Neutrophil (primary cell): ENCODE results near the gene ERGIC2.

Experiments used
- H3K27ac ChIP-seq: fragments of 200-600 bp; sonication (generic); 2 replicates; pipeline ENCODE4 v1.5.1; 2016; ENCODE audit warnings: mild to moderate bottlenecking, moderate library complexity
- H3K27me3 ChIP-seq: fragments of 200-600 bp; sonication (generic); 2 replicates; pipeline ENCODE4 v1.6.0; 2016; ENCODE audit warnings: mild to moderate bottlenecking
- H3K36me3 ChIP-seq: fragments of 200-600 bp; sonication (generic); 2 replicates; pipeline ENCODE4 v1.5.1; 2017
- H3K4me1 ChIP-seq, 2 experiments: fragments of 200-600 bp in 1 of 2; sonication (generic) in 1 of 2; 1 replicate in 1 of 2; 2 replicates in 1 of 2; pipeline versions ENCODE4 v1.5.1 to v1.6.1; 2013 to 2016; ENCODE audit warnings: low read depth in 1 of 2, low read length in 1 of 2, mild to moderate bottlenecking in 1 of 2, moderate library complexity in 1 of 2; ENCODE audit not compliant: control insufficient read depth in 1 of 2, insufficient read depth in 1 of 2
- H3K4me3 ChIP-seq, 2 experiments: fragments of 200-600 bp in 1 of 2; sonication (generic) in 1 of 2; 1 replicate in 1 of 2; 2 replicates in 1 of 2; pipeline ENCODE4 v1.5.1; 2013 to 2016; ENCODE audit warnings: low read depth in 1 of 2, low read length in 1 of 2, mild to moderate bottlenecking in 1 of 2, moderate library complexity in 1 of 2
- H3K9me3 ChIP-seq: fragments of 200-600 bp; sonication (generic); 2 replicates; pipeline ENCODE4 v1.5.1; 2016
- TF ChIP-seq, protein P1 (sequence below): fragments of 200-600 bp; sonication (generic); IDR thresholded peaks from 2 replicates; pipeline ENCODE4 v1.5.1; 2016; ENCODE audit warnings: antibody characterized with exemption

The ERGIC2 gene

DNA sequence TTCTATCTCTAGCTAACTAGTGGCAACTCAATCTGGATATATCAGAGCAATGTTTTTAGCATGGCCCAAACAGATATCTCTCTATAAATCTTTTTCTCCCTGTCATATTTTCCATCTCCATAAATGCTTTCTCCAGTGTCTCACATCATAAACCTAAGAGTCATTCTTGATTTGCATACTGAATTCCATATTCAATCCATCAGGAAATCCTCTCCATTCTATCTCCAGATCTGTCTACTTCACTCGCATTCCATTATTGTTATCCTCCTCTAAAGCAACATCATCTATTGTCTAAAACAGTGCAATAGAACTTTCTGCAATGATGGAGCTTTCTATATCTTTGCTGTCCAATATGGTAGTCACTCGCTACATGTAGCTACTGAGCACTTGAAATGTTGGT, 45.5 kb upstream of the ERGIC2 start:
- H3K27ac ChIP-seq = peak overlapping the region; percentile 86
- TF ChIP-seq, protein P1, sequence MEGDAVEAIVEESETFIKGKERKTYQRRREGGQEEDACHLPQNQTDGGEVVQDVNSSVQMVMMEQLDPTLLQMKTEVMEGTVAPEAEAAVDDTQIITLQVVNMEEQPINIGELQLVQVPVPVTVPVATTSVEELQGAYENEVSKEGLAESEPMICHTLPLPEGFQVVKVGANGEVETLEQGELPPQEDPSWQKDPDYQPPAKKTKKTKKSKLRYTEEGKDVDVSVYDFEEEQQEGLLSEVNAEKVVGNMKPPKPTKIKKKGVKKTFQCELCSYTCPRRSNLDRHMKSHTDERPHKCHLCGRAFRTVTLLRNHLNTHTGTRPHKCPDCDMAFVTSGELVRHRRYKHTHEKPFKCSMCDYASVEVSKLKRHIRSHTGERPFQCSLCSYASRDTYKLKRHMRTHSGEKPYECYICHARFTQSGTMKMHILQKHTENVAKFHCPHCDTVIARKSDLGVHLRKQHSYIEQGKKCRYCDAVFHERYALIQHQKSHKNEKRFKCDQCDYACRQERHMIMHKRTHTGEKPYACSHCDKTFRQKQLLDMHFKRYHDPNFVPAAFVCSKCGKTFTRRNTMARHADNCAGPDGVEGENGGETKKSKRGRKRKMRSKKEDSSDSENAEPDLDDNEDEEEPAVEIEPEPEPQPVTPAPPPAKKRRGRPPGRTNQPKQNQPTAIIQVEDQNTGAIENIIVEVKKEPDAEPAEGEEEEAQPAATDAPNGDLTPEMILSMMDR = no peak

DNA sequence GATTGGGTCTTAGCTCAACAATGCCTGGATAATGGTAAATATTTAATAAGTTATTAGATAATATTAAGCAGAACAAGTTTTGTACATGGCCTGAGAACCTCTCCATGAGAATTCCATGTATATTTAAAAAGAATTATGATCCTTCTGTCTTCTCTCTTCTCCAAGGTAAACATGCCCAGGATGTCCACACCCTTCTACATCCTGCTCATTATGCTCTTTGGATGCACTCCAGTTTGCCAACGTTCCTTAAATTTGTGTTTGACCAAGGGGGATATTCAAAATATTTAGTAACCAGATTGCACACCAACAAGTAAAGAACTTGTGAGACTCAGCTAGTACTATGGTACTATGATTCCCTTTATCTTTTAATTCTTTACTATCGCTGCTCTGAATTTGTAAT, 44.8 kb upstream of the ERGIC2 start:
- Histone ChIP-seq H3K4me1 (peaks cover 29 to 34% of the 10 kb centered on the region in 2 experiments), H3K27me3 (peaks cover 9% of the 10 kb centered on the region), H3K9me3 (no peaks in the 10 kb centered on the region), H3K27ac (no peak overlapping the region), H3K36me3 (no peaks in the 10 kb centered on the region), H3K4me3 (no peak overlapping the region)
- TF ChIP-seq, protein P1 = no peak

More for the DNA sequence above, 45.5 kb upstream of the ERGIC2 start:
- H3K4me1 ChIP-seq = peaks cover 29 to 34% of the 10 kb centered on the region in 2 experiments
- no peak overlapping the region for H3K4me3 ChIP-seq
- no peaks in the 10 kb centered on the region for H3K9me3 ChIP-seq
- H3K27me3 ChIP-seq = peaks cover 1% of the 10 kb centered on the region
- H3K36me3 ChIP-seq = no peaks in the 10 kb centered on the region

DNA sequence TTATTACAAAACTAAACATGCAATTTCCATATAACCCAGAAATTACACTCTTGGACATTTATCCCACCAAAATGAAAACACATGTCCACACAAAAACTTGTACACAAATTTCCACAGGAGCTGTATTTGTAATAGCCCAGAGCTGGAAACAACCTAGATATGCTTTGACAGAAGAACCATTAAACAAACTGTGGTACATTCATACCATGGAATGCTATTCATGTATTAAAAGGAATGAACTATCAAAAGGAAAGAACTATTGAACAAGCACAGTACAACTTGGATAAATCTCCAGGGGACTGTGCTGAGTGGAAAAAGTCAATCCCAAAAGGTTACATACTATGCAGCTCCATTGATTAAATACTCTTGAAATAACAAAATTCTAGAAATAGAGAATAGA, 35.8 kb upstream of the ERGIC2 start:
- Histone ChIP-seq H3K4me1 (no peaks in the 10 kb centered on the region), H3K4me3 (no peak overlapping the region), H3K9me3 (no peaks in the 10 kb centered on the region), H3K27ac (no peak overlapping the region), H3K27me3 (peaks cover 64% of the 10 kb centered on the region), H3K36me3 (no peaks in the 10 kb centered on the region)
- TF ChIP-seq, protein P1 = no peak

DNA sequence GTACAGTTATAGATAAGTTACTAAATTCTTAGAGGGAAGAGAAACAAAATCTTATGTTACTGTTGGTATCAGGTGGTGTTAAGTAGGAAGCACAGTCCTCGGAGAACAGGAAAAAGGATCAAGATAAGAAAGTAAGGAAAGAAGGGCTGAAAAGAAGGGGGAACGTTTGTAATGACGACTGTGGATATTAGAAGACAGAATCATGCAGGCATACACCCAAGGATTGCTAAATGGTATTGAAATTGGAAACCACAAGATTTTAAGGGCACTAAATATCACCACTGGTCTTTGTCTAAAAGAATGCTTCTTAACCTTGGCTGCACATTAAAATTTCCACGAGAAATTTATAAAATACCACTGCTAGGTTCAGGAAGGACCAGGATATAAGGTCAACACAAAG, 34.1 kb upstream of the ERGIC2 start:
- no peak overlapping the region for H3K4me3 ChIP-seq
- H3K27me3 ChIP-seq = peaks cover 55% of the 10 kb centered on the region
- H3K27ac ChIP-seq = no peak overlapping the region
- no peaks in the 10 kb centered on the region for H3K36me3 ChIP-seq
- no peaks in the 10 kb centered on the region for H3K9me3 ChIP-seq
- TF ChIP-seq, protein P1 = no peak
- H3K4me1 ChIP-seq = no peaks in the 10 kb centered on the region

DNA sequence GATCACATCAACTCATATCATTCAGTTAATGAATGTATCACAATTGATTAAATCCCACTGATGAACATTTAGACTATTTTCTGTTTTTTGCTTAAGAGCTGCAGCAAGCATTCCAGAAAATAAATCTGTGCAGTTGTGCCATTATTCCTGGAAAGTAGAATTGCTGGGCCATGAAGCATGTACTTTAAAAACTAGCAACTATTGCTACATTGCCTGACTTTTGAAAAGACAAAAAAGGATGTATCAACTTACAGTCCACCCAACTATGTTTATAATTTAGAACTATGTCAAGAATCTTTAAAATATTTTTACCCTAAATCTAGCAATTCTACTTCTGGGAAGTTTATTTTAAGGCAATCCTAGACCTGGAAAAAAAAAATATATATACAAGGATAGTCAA, 33.4 kb upstream of the ERGIC2 start:
- H3K9me3 ChIP-seq = no peaks in the 10 kb centered on the region
- H3K27ac ChIP-seq = no peak overlapping the region
- peaks cover 47% of the 10 kb centered on the region for H3K27me3 ChIP-seq
- H3K4me3 ChIP-seq = no peak overlapping the region
- H3K36me3 ChIP-seq = no peaks in the 10 kb centered on the region
- no peaks in the 10 kb centered on the region for H3K4me1 ChIP-seq
- TF ChIP-seq, protein P1 = no peak

DNA sequence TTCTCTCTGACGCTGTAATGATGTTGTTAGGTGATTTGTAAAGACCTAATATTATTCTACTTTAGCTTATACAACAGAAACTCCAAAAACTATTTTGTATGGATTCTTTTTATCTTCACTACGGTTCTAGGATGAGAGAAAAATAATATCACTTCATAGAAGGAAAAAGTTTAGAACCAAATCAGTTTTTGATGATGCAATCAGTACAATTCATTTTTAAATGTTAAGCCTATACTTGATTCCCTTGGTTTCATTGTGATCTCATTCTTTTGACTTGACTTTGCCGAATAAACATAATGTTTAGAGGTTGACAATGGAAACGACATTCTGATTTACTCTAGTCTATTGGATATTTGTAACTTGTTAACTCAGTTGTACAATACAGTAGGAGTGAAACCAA, 24.6 kb upstream of the ERGIC2 start:
- Histone ChIP-seq H3K36me3 (no peaks in the 10 kb centered on the region), H3K4me3 (no peak overlapping the region), H3K27ac (no peak overlapping the region), H3K27me3 (peaks cover 31% of the 10 kb centered on the region), H3K9me3 (no peaks in the 10 kb centered on the region), H3K4me1 (no peaks in the 10 kb centered on the region)
- TF ChIP-seq, protein P1 = no peak
